WTC11 (cell line): Measurements from ENCODE around the gene USP22. TPM values are rescaled to one million over a fixed set of nuclear protein-coding genes. Genes with fewer than 3 reads are reported as not detected.

Experiments used
- ATAC-seq: fragments of 200-7000 bp; cut with Tn5 transposase; 2 replicates; pipeline ENCODE4 v1.10.0; 2021; ENCODE audit warnings: mild to moderate bottlenecking, moderate library complexity
- CTCF ChIA-PET: fragments of 300-600 bp; sonication (Branson Sonifier 250); formaldehyde crosslinking; loops from one replicate; lab custom pipeline; 2021; ENCODE audit warnings: antibody characterized with exemption; lab: Charles Lee
- POLR2A ChIA-PET: fragments of 350-600 bp; sonication (Branson Sonifier 250); formaldehyde crosslinking; loops from one replicate; lab custom pipeline; 2021; ENCODE audit warnings: antibody characterized with exemption; lab: Charles Lee
- DNase-seq: peaks from one replicate; pipeline ENCODE4 v3.0.0; 2021; ENCODE audit warnings: low spot score
- H3K27ac Mint-ChIP-seq: 2 replicates; pipeline ENCODE4 v1.8.0; 2021; ENCODE audit warnings: mixed read lengths
- H3K27me3 Mint-ChIP-seq: 2 replicates; pipeline ENCODE4 v1.8.0; 2021; ENCODE audit warnings: low read depth, mild to moderate bottlenecking, moderate library complexity, mixed read lengths
- H3K36me3 Mint-ChIP-seq: 2 replicates; pipeline ENCODE4 v1.8.0; 2021; ENCODE audit warnings: mixed read lengths
- H3K4me1 Mint-ChIP-seq: 2 replicates; pipeline ENCODE4 v1.8.0; 2022; ENCODE audit warnings: mixed read lengths
- H3K4me3 Mint-ChIP-seq: 2 replicates; pipeline ENCODE4 v1.8.0; 2021; ENCODE audit warnings: mild to moderate bottlenecking, moderate library complexity, mixed read lengths
- H3K9me3 Mint-ChIP-seq: 2 replicates; pipeline ENCODE4 v1.8.0; 2021; ENCODE audit warnings: mixed read lengths
- CREM ChIP-seq: sonication (generic); formaldehyde crosslinking; IDR thresholded peaks from 2 replicates; pipeline ENCODE4 v1.8.1; 2022; ENCODE audit warnings: mild to moderate bottlenecking, missing genetic modification reagents, moderate library complexity
- ELF4 ChIP-seq: sonication (generic); formaldehyde crosslinking; IDR thresholded peaks from 2 replicates; pipeline ENCODE4 v1.8.1; 2022; ENCODE audit warnings: low read depth, mild to moderate bottlenecking, moderate library complexity, missing genetic modification reagents
- NFATC4 ChIP-seq: fragments of 250-450 bp; sonication (Bioruptor Pico); IDR thresholded peaks from 2 replicates; pipeline ENCODE4 v1.9.0; 2021; ENCODE audit warnings: mild to moderate bottlenecking
- PRRX2 ChIP-seq: fragments of 250-450 bp; sonication (Bioruptor Pico); IDR thresholded peaks from 2 replicates; pipeline ENCODE4 v1.8.0; 2021; ENCODE audit warnings: mild to moderate bottlenecking
- RORB ChIP-seq: fragments of 250-450 bp; sonication (Bioruptor Pico); IDR thresholded peaks from 2 replicates; pipeline ENCODE4 v1.9.0; 2021; ENCODE audit warnings: mild to moderate bottlenecking
- SMAD3 ChIP-seq: sonication (generic); formaldehyde crosslinking; IDR thresholded peaks from 2 replicates; pipeline ENCODE4 v1.8.0; 2022; ENCODE audit warnings: missing genetic modification reagents, mild to moderate bottlenecking, borderline replicate concordance
- SOX15 ChIP-seq: fragments of 250-450 bp; sonication (Bioruptor Pico); IDR thresholded peaks from 2 replicates; pipeline ENCODE4 v1.9.0; 2021; ENCODE audit warnings: mild to moderate bottlenecking
- SP1 ChIP-seq: sonication (generic); formaldehyde crosslinking; conservative IDR thresholded peaks from 2 replicates; pipeline ENCODE4 v1.8.1; 2022; ENCODE audit warnings: missing genetic modification reagents
- TCF7 ChIP-seq: sonication (generic); formaldehyde crosslinking; IDR thresholded peaks from 2 replicates; pipeline ENCODE4 v1.8.0; 2022; ENCODE audit warnings: mild to moderate bottlenecking, low read depth, missing genetic modification reagents, moderate library complexity
- TEAD1 ChIP-seq: sonication (generic); formaldehyde crosslinking; IDR thresholded peaks from 2 replicates; pipeline ENCODE4 v1.8.0; 2022; ENCODE audit warnings: mild to moderate bottlenecking, missing genetic modification reagents
- TP53 ChIP-seq: sonication (generic); formaldehyde crosslinking; IDR thresholded peaks from 2 replicates; pipeline ENCODE4 v1.8.1; 2023; ENCODE audit warnings: mild to moderate bottlenecking, missing genetic modification reagents
- ZNF121 ChIP-seq: sonication (generic); formaldehyde crosslinking; IDR thresholded peaks from 2 replicates; pipeline ENCODE4 v1.8.0; 2023; ENCODE audit warnings: missing genetic modification reagents
- ZNF232 ChIP-seq: sonication (generic); formaldehyde crosslinking; IDR thresholded peaks from 2 replicates; pipeline ENCODE4 v1.8.0; 2022; ENCODE audit warnings: mild to moderate bottlenecking, missing genetic modification reagents
- ZNF263 ChIP-seq: sonication (generic); formaldehyde crosslinking; IDR thresholded peaks from 2 replicates; pipeline ENCODE4 v1.8.1; 2022; ENCODE audit warnings: low read depth, mild to moderate bottlenecking, moderate library complexity, missing genetic modification reagents
- ZNF396 ChIP-seq: fragments of 250-450 bp; sonication (Bioruptor Pico); IDR thresholded peaks from 2 replicates; pipeline ENCODE4 v1.8.0; 2021; ENCODE audit warnings: mild to moderate bottlenecking, moderate library complexity, borderline replicate concordance
- total RNA-seq: library from RNA; stranded (reverse); gene quantifications from 3 replicates; pipeline ENCODE4 v1.2.3, GENCODE V29; 2021
- TF ChIP-seq, protein P1 (sequence below): sonication (generic); formaldehyde crosslinking; conservative IDR thresholded peaks from 2 replicates; pipeline ENCODE4 v1.8.1; 2023; ENCODE audit warnings: mild to moderate bottlenecking, low read depth, missing genetic modification reagents, moderate library complexity
- TF ChIP-seq, protein P2 (sequence below): sonication (generic); formaldehyde crosslinking; IDR thresholded peaks from 2 replicates; pipeline ENCODE4 v1.8.1; 2023; ENCODE audit warnings: mild to moderate bottlenecking, missing genetic modification reagents, moderate library complexity
- TF ChIP-seq, protein P3 (sequence below): sonication (generic); formaldehyde crosslinking; IDR thresholded peaks from 2 replicates; pipeline ENCODE4 v1.8.1; 2022; ENCODE audit warnings: mild to moderate bottlenecking, missing genetic modification reagents, moderate library complexity, borderline replicate concordance
- TF ChIP-seq, protein P4 (sequence below): sonication (generic); formaldehyde crosslinking; conservative IDR thresholded peaks from 2 replicates; pipeline ENCODE4 v1.8.1; 2022; ENCODE audit warnings: mild to moderate bottlenecking, missing genetic modification reagents
- TF ChIP-seq, protein P5 (sequence below): sonication (generic); formaldehyde crosslinking; IDR thresholded peaks from 2 replicates; pipeline ENCODE4 v1.8.0; 2022; ENCODE audit warnings: mild to moderate bottlenecking, missing genetic modification reagents
- TF ChIP-seq, protein P6 (sequence below): sonication (generic); formaldehyde crosslinking; IDR thresholded peaks from 2 replicates; pipeline ENCODE4 v1.8.0; 2022; ENCODE audit warnings: mild to moderate bottlenecking, missing genetic modification reagents
- TF ChIP-seq, protein P7 (sequence below): sonication (generic); formaldehyde crosslinking; IDR thresholded peaks from 2 replicates; pipeline ENCODE4 v1.8.0; 2023; ENCODE audit warnings: missing genetic modification reagents, mild to moderate bottlenecking, borderline replicate concordance

The USP22 gene
- total RNA-seq, 1 experiment from 2014 or later: 289 TPM

DNA sequence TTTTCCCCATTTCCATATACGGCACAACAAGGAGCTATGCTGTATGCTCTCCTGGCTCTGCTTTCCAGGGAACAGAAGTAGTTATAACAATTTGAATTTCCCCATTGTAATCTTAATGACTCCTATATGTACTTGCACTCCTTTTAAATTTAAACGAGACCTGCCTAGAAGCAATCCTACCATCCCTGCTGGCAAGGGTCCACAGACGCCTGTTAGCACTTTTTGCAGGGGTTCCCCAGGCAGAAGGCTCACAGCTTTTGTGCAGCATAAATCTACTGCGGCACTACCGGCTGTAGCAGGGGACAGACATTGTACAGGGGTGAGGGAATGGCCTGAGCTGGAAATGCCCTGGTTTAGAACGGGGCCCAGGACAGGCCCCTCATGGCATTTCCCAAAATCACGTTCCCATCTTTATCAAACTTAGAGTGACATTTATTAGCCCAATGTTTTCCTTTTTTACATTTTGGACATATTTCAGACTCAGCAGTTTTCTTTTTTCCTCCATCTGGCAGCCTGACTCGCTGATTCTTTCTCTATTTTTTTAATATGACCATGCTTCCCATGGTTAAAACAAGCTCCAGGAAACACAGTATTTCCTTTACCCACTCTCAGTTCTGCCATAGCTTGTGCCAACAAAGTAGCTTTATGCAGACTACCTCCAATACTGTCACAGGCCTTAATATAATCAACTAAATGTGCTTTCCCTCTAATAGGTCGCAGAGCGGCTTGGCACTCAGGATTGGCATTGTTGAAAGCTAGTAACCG lies 35.4 kb upstream of the USP22 start:
- no peak overlapping the region for H3K27ac Mint-ChIP-seq
- H3K27me3 Mint-ChIP-seq: no peaks in the 10 kb centered on the region; the same call in 1 of the 2 replicates
- TF ChIP-seq, protein P1, sequence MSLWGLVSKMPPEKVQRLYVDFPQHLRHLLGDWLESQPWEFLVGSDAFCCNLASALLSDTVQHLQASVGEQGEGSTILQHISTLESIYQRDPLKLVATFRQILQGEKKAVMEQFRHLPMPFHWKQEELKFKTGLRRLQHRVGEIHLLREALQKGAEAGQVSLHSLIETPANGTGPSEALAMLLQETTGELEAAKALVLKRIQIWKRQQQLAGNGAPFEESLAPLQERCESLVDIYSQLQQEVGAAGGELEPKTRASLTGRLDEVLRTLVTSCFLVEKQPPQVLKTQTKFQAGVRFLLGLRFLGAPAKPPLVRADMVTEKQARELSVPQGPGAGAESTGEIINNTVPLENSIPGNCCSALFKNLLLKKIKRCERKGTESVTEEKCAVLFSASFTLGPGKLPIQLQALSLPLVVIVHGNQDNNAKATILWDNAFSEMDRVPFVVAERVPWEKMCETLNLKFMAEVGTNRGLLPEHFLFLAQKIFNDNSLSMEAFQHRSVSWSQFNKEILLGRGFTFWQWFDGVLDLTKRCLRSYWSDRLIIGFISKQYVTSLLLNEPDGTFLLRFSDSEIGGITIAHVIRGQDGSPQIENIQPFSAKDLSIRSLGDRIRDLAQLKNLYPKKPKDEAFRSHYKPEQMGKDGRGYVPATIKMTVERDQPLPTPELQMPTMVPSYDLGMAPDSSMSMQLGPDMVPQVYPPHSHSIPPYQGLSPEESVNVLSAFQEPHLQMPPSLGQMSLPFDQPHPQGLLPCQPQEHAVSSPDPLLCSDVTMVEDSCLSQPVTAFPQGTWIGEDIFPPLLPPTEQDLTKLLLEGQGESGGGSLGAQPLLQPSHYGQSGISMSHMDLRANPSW: no peak
- TF ChIP-seq ELF4: no peak
- TF ChIP-seq PRRX2: no peak
- TF ChIP-seq SMAD3 (CRISPR knock-in tag): no peak
- TF ChIP-seq, protein P2, sequence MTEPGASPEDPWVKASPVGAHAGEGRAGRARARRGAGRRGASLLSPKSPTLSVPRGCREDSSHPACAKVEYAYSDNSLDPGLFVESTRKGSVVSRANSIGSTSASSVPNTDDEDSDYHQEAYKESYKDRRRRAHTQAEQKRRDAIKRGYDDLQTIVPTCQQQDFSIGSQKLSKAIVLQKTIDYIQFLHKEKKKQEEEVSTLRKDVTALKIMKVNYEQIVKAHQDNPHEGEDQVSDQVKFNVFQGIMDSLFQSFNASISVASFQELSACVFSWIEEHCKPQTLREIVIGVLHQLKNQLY (CRISPR knock-in tag): no peak
- TF ChIP-seq, protein P3, sequence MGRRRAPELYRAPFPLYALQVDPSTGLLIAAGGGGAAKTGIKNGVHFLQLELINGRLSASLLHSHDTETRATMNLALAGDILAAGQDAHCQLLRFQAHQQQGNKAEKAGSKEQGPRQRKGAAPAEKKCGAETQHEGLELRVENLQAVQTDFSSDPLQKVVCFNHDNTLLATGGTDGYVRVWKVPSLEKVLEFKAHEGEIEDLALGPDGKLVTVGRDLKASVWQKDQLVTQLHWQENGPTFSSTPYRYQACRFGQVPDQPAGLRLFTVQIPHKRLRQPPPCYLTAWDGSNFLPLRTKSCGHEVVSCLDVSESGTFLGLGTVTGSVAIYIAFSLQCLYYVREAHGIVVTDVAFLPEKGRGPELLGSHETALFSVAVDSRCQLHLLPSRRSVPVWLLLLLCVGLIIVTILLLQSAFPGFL (CRISPR knock-in tag): no peak
- no peak for TF ChIP-seq NFATC4 (CRISPR knock-in tag)
- TF ChIP-seq ZNF232: no peak
- TF ChIP-seq RORB (CRISPR knock-in tag): no peak
- TF ChIP-seq, protein P4, sequence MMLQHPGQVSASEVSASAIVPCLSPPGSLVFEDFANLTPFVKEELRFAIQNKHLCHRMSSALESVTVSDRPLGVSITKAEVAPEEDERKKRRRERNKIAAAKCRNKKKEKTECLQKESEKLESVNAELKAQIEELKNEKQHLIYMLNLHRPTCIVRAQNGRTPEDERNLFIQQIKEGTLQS: no peak
- no peak for TF ChIP-seq CREM
- no peak for TF ChIP-seq TEAD1 (CRISPR knock-in tag)
- TF ChIP-seq, protein P5, sequence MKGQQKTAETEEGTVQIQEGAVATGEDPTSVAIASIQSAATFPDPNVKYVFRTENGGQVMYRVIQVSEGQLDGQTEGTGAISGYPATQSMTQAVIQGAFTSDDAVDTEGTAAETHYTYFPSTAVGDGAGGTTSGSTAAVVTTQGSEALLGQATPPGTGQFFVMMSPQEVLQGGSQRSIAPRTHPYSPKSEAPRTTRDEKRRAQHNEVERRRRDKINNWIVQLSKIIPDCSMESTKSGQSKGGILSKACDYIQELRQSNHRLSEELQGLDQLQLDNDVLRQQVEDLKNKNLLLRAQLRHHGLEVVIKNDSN: no peak
- TF ChIP-seq, protein P6, sequence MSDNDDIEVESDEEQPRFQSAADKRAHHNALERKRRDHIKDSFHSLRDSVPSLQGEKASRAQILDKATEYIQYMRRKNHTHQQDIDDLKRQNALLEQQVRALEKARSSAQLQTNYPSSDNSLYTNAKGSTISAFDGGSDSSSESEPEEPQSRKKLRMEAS (CRISPR knock-in tag): no peak
- TF ChIP-seq ZNF121: no peak
- TF ChIP-seq ZNF396 (CRISPR knock-in tag): no peak
- no peak for TF ChIP-seq TP53
- no peak for TF ChIP-seq SP1
- H3K4me3 Mint-ChIP-seq: no peak overlapping the region
- no peak for DNase-seq
- peaks cover 15% of the 10 kb centered on the region for H3K36me3 Mint-ChIP-seq
- H3K9me3 Mint-ChIP-seq: peaks cover 24% of the 10 kb centered on the region
- ChIA-PET CTCF (interaction anchor here (0.9 to 2.0 kb wide), 5 partner anchors 21 to 433 kb away, joined by 3 to 7 read pairs (median 3); no protein-coding TSS in a partner anchor), POLR2A (no interaction called here)
- no peak for ATAC-seq
- peaks cover 33% of the 10 kb centered on the region for H3K4me1 Mint-ChIP-seq

DNA sequence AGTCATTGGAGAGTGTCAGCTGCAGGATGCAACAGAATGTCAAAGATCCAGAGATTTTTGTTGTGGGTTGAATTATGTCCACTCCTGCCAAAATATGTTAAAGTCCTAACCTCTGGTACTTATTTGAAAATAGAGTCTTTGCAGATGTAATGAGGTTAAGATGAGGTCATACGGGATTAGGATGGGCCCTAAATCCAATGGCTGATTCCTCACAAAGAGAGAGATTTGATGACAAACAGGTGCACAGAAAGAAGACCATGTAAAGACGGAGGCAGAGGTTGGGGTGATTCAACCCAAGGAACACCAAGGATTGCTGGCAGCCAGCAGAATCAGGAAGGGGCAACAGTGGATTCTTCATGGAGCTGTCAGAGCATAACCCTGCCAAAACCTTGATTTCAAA lies 34.5 kb upstream of the USP22 start:
- ChIA-PET CTCF (interaction anchor here (2.0 kb wide), 1 partner anchor 22 kb away, joined by 7 read pairs; no protein-coding TSS in a partner anchor), POLR2A (no interaction called here)
- no peak overlapping the region for H3K27ac Mint-ChIP-seq
- TF ChIP-seq, protein P3 (CRISPR knock-in tag): no peak
- TF ChIP-seq SOX15 (CRISPR knock-in tag) (no peak), ZNF263 (no peak), TCF7 (CRISPR knock-in tag) (no peak)
- TF ChIP-seq, protein P7, sequence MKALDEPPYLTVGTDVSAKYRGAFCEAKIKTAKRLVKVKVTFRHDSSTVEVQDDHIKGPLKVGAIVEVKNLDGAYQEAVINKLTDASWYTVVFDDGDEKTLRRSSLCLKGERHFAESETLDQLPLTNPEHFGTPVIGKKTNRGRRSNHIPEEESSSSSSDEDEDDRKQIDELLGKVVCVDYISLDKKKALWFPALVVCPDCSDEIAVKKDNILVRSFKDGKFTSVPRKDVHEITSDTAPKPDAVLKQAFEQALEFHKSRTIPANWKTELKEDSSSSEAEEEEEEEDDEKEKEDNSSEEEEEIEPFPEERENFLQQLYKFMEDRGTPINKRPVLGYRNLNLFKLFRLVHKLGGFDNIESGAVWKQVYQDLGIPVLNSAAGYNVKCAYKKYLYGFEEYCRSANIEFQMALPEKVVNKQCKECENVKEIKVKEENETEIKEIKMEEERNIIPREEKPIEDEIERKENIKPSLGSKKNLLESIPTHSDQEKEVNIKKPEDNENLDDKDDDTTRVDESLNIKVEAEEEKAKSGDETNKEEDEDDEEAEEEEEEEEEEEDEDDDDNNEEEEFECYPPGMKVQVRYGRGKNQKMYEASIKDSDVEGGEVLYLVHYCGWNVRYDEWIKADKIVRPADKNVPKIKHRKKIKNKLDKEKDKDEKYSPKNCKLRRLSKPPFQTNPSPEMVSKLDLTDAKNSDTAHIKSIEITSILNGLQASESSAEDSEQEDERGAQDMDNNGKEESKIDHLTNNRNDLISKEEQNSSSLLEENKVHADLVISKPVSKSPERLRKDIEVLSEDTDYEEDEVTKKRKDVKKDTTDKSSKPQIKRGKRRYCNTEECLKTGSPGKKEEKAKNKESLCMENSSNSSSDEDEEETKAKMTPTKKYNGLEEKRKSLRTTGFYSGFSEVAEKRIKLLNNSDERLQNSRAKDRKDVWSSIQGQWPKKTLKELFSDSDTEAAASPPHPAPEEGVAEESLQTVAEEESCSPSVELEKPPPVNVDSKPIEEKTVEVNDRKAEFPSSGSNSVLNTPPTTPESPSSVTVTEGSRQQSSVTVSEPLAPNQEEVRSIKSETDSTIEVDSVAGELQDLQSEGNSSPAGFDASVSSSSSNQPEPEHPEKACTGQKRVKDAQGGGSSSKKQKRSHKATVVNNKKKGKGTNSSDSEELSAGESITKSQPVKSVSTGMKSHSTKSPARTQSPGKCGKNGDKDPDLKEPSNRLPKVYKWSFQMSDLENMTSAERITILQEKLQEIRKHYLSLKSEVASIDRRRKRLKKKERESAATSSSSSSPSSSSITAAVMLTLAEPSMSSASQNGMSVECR (CRISPR knock-in tag): no peak

More for the DNA sequence above, 34.5 kb upstream of the USP22 start:
- H3K4me1 Mint-ChIP-seq: peaks cover 40% of the 10 kb centered on the region
- no peaks in the 10 kb centered on the region; the same call in 1 of the 2 replicates for H3K27me3 Mint-ChIP-seq
- no peak for DNase-seq
- peaks cover 12% of the 10 kb centered on the region for H3K36me3 Mint-ChIP-seq
- H3K9me3 Mint-ChIP-seq: peaks cover 20% of the 10 kb centered on the region
- ATAC-seq: no peak
- H3K4me3 Mint-ChIP-seq: no peak overlapping the region
